K562 (cell line): ENCODE results near the gene ZDHHC6. TPM values are rescaled to one million over a fixed set of nuclear protein-coding genes. Genes with fewer than 3 reads are reported as not detected.

Experiments used
- BRCA1 ChIP-seq, 2 experiments: fragments of 450-650 bp in 1 of 2; sonication (generic) in 1 of 2; formaldehyde crosslinking in 1 of 2; IDR thresholded peaks; 2 replicates each; pipeline versions ENCODE4 v1.5.0 to v1.6.1; 2017 to 2020; ENCODE audit warnings: mild to moderate bottlenecking in 1 of 2, missing genetic modification reagents in 1 of 2
- GATA2 ChIP-seq: sonication (generic); formaldehyde crosslinking; IDR thresholded peaks from 2 replicates; pipeline ENCODE4 v1.4.0; 2020; ENCODE audit warnings: mild to moderate bottlenecking, missing genetic modification reagents
- KLF6 ChIP-seq: fragments of 250-450 bp; sonication (Bioruptor Pico); IDR thresholded peaks from 2 replicates; pipeline ENCODE4 v1.4.0; 2020; ENCODE audit warnings: mild to moderate bottlenecking, moderate library complexity, borderline replicate concordance
- SRSF9 ChIP-seq: fragments of 200-400 bp; formaldehyde crosslinking; IDR thresholded peaks from 2 replicates; pipeline ENCODE4 v1.6.1; 2017; ENCODE audit warnings: low read depth, low read length, borderline replicate concordance
- polyA plus RNA-seq, 8 experiments: library from polyadenylated mRNA; depleted of rRNA in 4 of 8; stranded (reverse) in 5 of 8; unstranded in 3 of 8; fragments of >200 nt; fragmentation: Nextera tagmentation in 2 of 8; fragmentation: Illumina TruSeq in 1 of 8; extraction: Ambion mirVana in 2 of 8; extraction: Trizol in 1 of 8; gene quantifications; 2 replicates each; pipeline versions ENCODE4 v1.2.1 to v1.2.3, GENCODE V29; 2011 to 2014; ENCODE audit warnings: inconsistent platforms in 1 of 8, missing spikeins in 1 of 8
- total RNA-seq, 7 experiments: library from RNA; depleted of rRNA in 6 of 7; stranded (reverse); fragments of >200 nt in 6 of 7; fragmentation: Illumina TruSeq in 2 of 7; extraction: Trizol in 2 of 7; gene quantifications; 2 replicates each; pipeline versions ENCODE4 v1.2.1 to v1.2.3, GENCODE V29; 2011 to 2021; ENCODE audit warnings: low replicate concordance in 1 of 7
- TF ChIP-seq, protein P1 (sequence below): fragments of 200-600 bp; sonication (generic); IDR thresholded peaks from one replicate; pipeline ENCODE4 v1.6.1; 2012; ENCODE audit warnings: mild to moderate bottlenecking, low read depth, low read length, inconsistent platforms
- TF ChIP-seq, protein P2 (sequence below): fragments of 450-650 bp; formaldehyde crosslinking; IDR thresholded peaks from 2 replicates; pipeline ENCODE4 v1.4.0; 2020; ENCODE audit warnings: mild to moderate bottlenecking, moderate library complexity
- TF ChIP-seq, protein P3 (sequence below): fragments of 450-650 bp; formaldehyde crosslinking; IDR thresholded peaks from 2 replicates; pipeline ENCODE4 v1.4.0; 2022; ENCODE audit warnings: missing genetic modification characterization
- TF ChIP-seq, protein P4 (sequence below): fragments of 250-450 bp; sonication (Bioruptor Pico); IDR thresholded peaks from 2 replicates; pipeline ENCODE4 v1.8.0; 2022; ENCODE audit warnings: inconsistent platforms, mild to moderate bottlenecking, moderate library complexity, borderline replicate concordance
- TF ChIP-seq, protein P5 (sequence below): fragments of 250-450 bp; sonication (Bioruptor Pico); IDR thresholded peaks from 2 replicates; pipeline ENCODE4 v1.5.0; 2021; ENCODE audit warnings: mild to moderate bottlenecking, borderline replicate concordance

ZDHHC6 gene
- total and polyA plus RNA-seq, 9 of the 15 experiments (the other 6 are each of a cell fraction or from before 2014, with no cell fraction given) = 13.6 to 30.5 (median 21.5) TPM

DNA sequence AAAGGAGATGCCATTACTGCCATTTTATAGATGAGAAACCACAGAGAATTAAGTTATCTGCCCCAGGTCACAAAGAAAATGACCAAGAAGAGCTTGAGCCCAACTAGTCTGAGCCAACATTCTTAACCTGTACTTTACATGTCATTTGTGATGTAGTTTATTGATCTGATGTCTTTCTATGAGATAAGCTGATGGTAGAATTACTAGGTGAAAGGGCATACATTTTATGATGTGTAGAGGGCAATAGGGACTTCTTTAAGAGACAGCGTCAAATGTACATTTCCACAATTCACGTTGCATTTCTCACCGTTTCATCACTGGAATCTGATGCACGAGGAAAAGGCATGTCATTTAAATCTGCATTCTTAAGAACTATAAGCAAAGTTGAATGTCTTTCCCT is 61.5 kb downstream of the ZDHHC6 start (continued):
- TF ChIP-seq, protein P1, sequence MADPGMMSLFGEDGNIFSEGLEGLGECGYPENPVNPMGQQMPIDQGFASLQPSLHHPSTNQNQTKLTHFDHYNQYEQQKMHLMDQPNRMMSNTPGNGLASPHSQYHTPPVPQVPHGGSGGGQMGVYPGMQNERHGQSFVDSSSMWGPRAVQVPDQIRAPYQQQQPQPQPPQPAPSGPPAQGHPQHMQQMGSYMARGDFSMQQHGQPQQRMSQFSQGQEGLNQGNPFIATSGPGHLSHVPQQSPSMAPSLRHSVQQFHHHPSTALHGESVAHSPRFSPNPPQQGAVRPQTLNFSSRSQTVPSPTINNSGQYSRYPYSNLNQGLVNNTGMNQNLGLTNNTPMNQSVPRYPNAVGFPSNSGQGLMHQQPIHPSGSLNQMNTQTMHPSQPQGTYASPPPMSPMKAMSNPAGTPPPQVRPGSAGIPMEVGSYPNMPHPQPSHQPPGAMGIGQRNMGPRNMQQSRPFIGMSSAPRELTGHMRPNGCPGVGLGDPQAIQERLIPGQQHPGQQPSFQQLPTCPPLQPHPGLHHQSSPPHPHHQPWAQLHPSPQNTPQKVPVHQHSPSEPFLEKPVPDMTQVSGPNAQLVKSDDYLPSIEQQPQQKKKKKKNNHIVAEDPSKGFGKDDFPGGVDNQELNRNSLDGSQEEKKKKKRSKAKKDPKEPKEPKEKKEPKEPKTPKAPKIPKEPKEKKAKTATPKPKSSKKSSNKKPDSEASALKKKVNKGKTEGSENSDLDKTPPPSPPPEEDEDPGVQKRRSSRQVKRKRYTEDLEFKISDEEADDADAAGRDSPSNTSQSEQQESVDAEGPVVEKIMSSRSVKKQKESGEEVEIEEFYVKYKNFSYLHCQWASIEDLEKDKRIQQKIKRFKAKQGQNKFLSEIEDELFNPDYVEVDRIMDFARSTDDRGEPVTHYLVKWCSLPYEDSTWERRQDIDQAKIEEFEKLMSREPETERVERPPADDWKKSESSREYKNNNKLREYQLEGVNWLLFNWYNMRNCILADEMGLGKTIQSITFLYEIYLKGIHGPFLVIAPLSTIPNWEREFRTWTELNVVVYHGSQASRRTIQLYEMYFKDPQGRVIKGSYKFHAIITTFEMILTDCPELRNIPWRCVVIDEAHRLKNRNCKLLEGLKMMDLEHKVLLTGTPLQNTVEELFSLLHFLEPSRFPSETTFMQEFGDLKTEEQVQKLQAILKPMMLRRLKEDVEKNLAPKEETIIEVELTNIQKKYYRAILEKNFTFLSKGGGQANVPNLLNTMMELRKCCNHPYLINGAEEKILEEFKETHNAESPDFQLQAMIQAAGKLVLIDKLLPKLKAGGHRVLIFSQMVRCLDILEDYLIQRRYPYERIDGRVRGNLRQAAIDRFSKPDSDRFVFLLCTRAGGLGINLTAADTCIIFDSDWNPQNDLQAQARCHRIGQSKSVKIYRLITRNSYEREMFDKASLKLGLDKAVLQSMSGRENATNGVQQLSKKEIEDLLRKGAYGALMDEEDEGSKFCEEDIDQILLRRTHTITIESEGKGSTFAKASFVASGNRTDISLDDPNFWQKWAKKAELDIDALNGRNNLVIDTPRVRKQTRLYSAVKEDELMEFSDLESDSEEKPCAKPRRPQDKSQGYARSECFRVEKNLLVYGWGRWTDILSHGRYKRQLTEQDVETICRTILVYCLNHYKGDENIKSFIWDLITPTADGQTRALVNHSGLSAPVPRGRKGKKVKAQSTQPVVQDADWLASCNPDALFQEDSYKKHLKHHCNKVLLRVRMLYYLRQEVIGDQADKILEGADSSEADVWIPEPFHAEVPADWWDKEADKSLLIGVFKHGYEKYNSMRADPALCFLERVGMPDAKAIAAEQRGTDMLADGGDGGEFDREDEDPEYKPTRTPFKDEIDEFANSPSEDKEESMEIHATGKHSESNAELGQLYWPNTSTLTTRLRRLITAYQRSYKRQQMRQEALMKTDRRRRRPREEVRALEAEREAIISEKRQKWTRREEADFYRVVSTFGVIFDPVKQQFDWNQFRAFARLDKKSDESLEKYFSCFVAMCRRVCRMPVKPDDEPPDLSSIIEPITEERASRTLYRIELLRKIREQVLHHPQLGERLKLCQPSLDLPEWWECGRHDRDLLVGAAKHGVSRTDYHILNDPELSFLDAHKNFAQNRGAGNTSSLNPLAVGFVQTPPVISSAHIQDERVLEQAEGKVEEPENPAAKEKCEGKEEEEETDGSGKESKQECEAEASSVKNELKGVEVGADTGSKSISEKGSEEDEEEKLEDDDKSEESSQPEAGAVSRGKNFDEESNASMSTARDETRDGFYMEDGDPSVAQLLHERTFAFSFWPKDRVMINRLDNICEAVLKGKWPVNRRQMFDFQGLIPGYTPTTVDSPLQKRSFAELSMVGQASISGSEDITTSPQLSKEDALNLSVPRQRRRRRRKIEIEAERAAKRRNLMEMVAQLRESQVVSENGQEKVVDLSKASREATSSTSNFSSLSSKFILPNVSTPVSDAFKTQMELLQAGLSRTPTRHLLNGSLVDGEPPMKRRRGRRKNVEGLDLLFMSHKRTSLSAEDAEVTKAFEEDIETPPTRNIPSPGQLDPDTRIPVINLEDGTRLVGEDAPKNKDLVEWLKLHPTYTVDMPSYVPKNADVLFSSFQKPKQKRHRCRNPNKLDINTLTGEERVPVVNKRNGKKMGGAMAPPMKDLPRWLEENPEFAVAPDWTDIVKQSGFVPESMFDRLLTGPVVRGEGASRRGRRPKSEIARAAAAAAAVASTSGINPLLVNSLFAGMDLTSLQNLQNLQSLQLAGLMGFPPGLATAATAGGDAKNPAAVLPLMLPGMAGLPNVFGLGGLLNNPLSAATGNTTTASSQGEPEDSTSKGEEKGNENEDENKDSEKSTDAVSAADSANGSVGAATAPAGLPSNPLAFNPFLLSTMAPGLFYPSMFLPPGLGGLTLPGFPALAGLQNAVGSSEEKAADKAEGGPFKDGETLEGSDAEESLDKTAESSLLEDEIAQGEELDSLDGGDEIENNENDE = no peak
- TF ChIP-seq GATA2 (CRISPR knock-in tag) (no peak), KLF6 (no peak), SRSF9 (no peak), BRCA1 (IDR thresholded peaks at IDR 0.05) (no peak), BRCA1 (CRISPR knock-in tag; IDR thresholded peaks at IDR 0.05) (no peak)
- TF ChIP-seq, protein P2, sequence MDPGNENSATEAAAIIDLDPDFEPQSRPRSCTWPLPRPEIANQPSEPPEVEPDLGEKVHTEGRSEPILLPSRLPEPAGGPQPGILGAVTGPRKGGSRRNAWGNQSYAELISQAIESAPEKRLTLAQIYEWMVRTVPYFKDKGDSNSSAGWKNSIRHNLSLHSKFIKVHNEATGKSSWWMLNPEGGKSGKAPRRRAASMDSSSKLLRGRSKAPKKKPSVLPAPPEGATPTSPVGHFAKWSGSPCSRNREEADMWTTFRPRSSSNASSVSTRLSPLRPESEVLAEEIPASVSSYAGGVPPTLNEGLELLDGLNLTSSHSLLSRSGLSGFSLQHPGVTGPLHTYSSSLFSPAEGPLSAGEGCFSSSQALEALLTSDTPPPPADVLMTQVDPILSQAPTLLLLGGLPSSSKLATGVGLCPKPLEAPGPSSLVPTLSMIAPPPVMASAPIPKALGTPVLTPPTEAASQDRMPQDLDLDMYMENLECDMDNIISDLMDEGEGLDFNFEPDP (CRISPR knock-in tag) = no peak
- TF ChIP-seq, protein P3, sequence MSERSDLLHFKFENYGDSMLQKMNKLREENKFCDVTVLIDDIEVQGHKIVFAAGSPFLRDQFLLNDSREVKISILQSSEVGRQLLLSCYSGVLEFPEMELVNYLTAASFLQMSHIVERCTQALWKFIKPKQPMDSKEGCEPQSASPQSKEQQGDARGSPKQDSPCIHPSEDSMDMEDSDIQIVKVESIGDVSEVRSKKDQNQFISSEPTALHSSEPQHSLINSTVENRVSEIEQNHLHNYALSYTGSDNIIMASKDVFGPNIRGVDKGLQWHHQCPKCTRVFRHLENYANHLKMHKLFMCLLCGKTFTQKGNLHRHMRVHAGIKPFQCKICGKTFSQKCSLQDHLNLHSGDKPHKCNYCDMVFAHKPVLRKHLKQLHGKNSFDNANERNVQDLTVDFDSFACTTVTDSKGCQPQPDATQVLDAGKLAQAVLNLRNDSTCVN (CRISPR knock-in tag) = no peak
- TF ChIP-seq, protein P4, sequence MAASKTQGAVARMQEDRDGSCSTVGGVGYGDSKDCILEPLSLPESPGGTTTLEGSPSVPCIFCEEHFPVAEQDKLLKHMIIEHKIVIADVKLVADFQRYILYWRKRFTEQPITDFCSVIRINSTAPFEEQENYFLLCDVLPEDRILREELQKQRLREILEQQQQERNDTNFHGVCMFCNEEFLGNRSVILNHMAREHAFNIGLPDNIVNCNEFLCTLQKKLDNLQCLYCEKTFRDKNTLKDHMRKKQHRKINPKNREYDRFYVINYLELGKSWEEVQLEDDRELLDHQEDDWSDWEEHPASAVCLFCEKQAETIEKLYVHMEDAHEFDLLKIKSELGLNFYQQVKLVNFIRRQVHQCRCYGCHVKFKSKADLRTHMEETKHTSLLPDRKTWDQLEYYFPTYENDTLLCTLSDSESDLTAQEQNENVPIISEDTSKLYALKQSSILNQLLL = no peak
- TF ChIP-seq, protein P5, sequence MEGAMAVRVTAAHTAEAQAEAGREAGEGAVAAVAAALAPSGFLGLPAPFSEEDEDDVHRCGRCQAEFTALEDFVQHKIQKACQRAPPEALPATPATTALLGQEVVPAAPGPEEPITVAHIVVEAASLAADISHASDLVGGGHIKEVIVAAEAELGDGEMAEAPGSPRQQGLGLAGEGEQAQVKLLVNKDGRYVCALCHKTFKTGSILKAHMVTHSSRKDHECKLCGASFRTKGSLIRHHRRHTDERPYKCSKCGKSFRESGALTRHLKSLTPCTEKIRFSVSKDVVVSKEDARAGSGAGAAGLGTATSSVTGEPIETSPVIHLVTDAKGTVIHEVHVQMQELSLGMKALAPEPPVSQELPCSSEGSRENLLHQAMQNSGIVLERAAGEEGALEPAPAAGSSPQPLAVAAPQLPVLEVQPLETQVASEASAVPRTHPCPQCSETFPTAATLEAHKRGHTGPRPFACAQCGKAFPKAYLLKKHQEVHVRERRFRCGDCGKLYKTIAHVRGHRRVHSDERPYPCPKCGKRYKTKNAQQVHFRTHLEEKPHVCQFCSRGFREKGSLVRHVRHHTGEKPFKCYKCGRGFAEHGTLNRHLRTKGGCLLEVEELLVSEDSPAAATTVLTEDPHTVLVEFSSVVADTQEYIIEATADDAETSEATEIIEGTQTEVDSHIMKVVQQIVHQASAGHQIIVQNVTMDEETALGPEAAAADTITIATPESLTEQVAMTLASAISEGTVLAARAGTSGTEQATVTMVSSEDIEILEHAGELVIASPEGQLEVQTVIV = no peak
